ENCODE results near the gene CDK7. TPM values are rescaled to one million over a fixed set of nuclear protein-coding genes. Genes with fewer than 3 reads are reported as not detected.
"Not testable (repeated sequence)": the region's sequence is repeated elsewhere in the genome, so short reads cannot be mapped to it uniquely, and the experiment has no call there.

CDK7 gene
- total and polyA plus RNA-seq, 7 donors = 7.2 to 35.1 (median 18.5) TPM

DNA sequence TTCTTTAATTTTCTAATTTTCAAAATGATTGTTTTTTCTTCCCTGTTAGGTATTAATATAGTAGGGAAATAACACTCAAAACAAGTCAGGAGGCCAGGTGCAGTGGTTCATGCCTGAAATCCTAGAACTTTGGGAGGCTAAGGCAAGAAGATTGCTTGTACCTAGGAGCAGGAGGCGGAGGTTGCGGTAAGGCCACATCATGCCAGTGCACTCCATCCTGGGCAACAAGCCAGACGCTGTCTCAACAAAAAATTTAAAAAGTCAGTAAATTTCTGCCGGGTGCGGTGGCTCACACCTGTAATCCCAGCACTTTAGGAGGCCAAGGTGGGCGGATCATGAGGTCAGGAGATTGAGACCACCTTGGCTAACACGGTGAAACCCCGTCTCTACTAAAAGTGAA, 10.2 kb upstream of the CDK7 start:
- Histone ChIP-seq H3K27ac (no peak overlapping the region), H3K4me3 (no peak overlapping the region), H3K4me1 (peaks cover 0 to 3% (median under 1%) of the 10 kb centered on the region in 4 donors), H3K9me3 (no peaks in the 10 kb centered on the region), H3K36me3 (peaks cover 0 to 44% (median 7%) of the 10 kb centered on the region in 4 donors), H3K27me3 (no peaks in the 10 kb centered on the region)
- WGBS, 2 donors = 66 to 93% methylated on average over 8 of the region's 8 CpGs
- intact Hi-C loops (cut with DNase I) = no loop called here
- DNase-seq = no peak
- TF ChIP-seq POLR2AphosphoS5 (IDR thresholded peaks at IDR 0.05) (no peak), EP300 (IDR thresholded peaks at IDR 0.05) (no peak), POLR2A (IDR thresholded peaks at IDR 0.05) (no peak)
- TF ChIP-seq, protein P1, sequence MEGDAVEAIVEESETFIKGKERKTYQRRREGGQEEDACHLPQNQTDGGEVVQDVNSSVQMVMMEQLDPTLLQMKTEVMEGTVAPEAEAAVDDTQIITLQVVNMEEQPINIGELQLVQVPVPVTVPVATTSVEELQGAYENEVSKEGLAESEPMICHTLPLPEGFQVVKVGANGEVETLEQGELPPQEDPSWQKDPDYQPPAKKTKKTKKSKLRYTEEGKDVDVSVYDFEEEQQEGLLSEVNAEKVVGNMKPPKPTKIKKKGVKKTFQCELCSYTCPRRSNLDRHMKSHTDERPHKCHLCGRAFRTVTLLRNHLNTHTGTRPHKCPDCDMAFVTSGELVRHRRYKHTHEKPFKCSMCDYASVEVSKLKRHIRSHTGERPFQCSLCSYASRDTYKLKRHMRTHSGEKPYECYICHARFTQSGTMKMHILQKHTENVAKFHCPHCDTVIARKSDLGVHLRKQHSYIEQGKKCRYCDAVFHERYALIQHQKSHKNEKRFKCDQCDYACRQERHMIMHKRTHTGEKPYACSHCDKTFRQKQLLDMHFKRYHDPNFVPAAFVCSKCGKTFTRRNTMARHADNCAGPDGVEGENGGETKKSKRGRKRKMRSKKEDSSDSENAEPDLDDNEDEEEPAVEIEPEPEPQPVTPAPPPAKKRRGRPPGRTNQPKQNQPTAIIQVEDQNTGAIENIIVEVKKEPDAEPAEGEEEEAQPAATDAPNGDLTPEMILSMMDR (IDR thresholded peaks at IDR 0.05) = no peak

- H3K4me1 ChIP-seq = no peaks in the 10 kb centered on the region
Observed at GRCh38 chr5:69225860-69226259, 8.8 kb upstream of the CDK7 start.

DNA sequence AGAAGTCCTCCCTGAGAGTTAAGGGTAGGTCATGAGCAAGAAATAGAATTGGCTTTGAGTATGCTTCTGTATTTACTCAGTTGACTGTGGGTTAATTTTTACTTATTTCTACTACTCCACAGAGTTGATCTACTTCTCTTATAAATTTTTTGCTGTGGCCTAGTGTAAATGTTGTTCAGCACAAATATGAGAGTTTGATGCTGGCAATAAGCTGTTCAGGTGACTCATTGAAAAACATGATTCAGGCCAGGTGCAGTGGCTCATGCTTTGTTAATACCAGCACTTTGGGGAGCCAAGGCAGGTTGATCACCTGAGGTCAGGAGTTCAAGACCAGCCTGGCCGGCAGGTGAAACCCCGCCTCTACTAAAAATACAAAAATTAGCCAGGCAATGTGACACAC, 4.5 kb upstream of the CDK7 start:
- intact Hi-C loops (cut with DNase I) = no loop called here
- Histone ChIP-seq H3K27me3 (no peaks in the 10 kb centered on the region), H3K4me1 (peaks cover 0 to 6% (median 3%) of the 10 kb centered on the region in 4 donors), H3K4me3 (no peak overlapping the region), H3K36me3 (peaks cover 0 to 49% (median 10%) of the 10 kb centered on the region in 4 donors), H3K27ac (no peak overlapping the region), H3K9me3 (no peaks in the 10 kb centered on the region)
- 18 to 62% methylated on average over 2 of the region's 2 CpGs for WGBS, 2 donors
- TF ChIP-seq POLR2A (IDR thresholded peaks at IDR 0.05) = no peak
- TF ChIP-seq, protein P1 (IDR thresholded peaks at IDR 0.05) = no peak
- DNase-seq = no peak

More at GRCh38 chr5:69225860-69226259, 8.8 kb upstream of the CDK7 start:
- WGBS, 2 donors = 38 to 84% methylated on average over 4 of the region's 4 CpGs
- no peak for DNase-seq
- Histone ChIP-seq H3K27ac (no peak overlapping the region), H3K27me3 (no peaks in the 10 kb centered on the region), H3K36me3 (peaks cover 0 to 57% (median 10%) of the 10 kb centered on the region in 4 donors), H3K4me3 (no peak overlapping the region), H3K9me3 (no peaks in the 10 kb centered on the region)
- intact Hi-C loops (cut with DNase I) = no loop called here
- no peak for TF ChIP-seq EP300 (IDR thresholded peaks at IDR 0.05)
- TF ChIP-seq, protein P1 (IDR thresholded peaks at IDR 0.05) = no peak
- TF ChIP-seq POLR2A (IDR thresholded peaks at IDR 0.05) = no peak
- TF ChIP-seq POLR2AphosphoS5 (IDR thresholded peaks at IDR 0.05) = no peak

DNA sequence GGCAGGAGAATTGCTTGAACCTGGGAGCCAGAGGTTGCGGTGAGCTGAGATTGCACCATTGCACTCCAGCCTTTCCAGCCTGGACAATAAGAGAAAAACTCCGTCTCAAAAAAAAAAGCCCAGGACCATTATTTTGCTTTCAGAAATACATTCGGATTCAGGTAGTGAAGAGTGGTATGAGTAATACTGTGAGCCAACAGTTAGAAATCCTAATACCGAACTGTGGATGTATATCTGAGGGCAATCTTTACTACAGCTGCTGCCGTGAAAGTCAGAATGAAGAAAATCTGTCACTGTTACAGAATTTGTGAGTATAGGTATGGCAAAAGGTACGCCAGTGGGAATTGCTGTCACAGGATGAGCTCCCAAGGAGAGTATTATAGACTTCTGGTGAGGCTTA, 3.4 kb upstream of the CDK7 start:
- Histone ChIP-seq H3K4me1 (peaks cover 0 to 17% (median 12%) of the 10 kb centered on the region in 4 donors), H3K27ac (no peak overlapping the region), H3K9me3 (no peaks in the 10 kb centered on the region), H3K36me3 (peaks cover 0 to 44% (median 10%) of the 10 kb centered on the region in 4 donors), H3K27me3 (no peaks in the 10 kb centered on the region), H3K4me3 (no peak overlapping the region)
- WGBS, 2 donors = 94 to 96% methylated on average over 6 of the region's 6 CpGs
- TF ChIP-seq, protein P1 (IDR thresholded peaks at IDR 0.05) = no peak
- TF ChIP-seq EP300 (IDR thresholded peaks at IDR 0.05) = no peak
- no peak for TF ChIP-seq POLR2A (IDR thresholded peaks at IDR 0.05)
- no peak for TF ChIP-seq POLR2AphosphoS5 (IDR thresholded peaks at IDR 0.05)
- DNase-seq = no peak
- intact Hi-C loops (cut with DNase I) = no loop called here

- TF ChIP-seq, protein P1 (IDR thresholded peaks at IDR 0.05) = no peak
- no peak for TF ChIP-seq EP300 (IDR thresholded peaks at IDR 0.05)
- intact Hi-C loops (cut with DNase I) = no loop called here
- 92 to 98% methylated on average over 2 of the region's 2 CpGs for WGBS, 2 donors
Observed at GRCh38 chr5:69231851-69232250, 2.8 kb upstream of the CDK7 start.

GRCh38 chr5:69236733-69237132, 2.0 kb downstream of the CDK7 start:
- H3K9me3 ChIP-seq; H3K27me3 ChIP-seq; H3K4me3 ChIP-seq; intact Hi-C loops (cut with DNase I); H3K27ac ChIP-seq; DNase-seq: not testable (repeated sequence)
- H3K4me1 ChIP-seq = peaks cover 0 to 34% (median 24%) of the 10 kb centered on the region in 4 donors
- peaks cover 0 to 35% (median 3%) of the 10 kb centered on the region in 4 donors for H3K36me3 ChIP-seq
- 88 to 97% methylated on average over 9 of the region's 9 CpGs for WGBS, 2 donors

More at GRCh38 chr5:69231851-69232250, 2.8 kb upstream of the CDK7 start:
- H3K27ac ChIP-seq = no peak overlapping the region
- peaks cover 0 to 39% (median 9%) of the 10 kb centered on the region in 4 donors for H3K36me3 ChIP-seq
- no peak overlapping the region for H3K4me3 ChIP-seq
- H3K4me1 ChIP-seq = peaks cover 0 to 21% (median 12%) of the 10 kb centered on the region in 4 donors
- H3K9me3 ChIP-seq = no peaks in the 10 kb centered on the region
- no peaks in the 10 kb centered on the region for H3K27me3 ChIP-seq
- no peak for DNase-seq

Measured in sigmoid colon (tissue), 7 donors.